GM23338 (cell line): ENCODE results near the gene UBALD1. TPM values are rescaled to one million over a fixed set of nuclear protein-coding genes. Genes with fewer than 3 reads are reported as not detected.

Source experiments
- ATAC-seq: fragments of 200-7000 bp; cut with Tn5 transposase; 3 replicates; pipeline ENCODE4 v1.9.1; 2020
- DNase-seq: peaks from one replicate; pipeline ENCODE4 v3.0.0-alpha.2; 2015; ENCODE audit warnings: low spot score
- H2AFZ ChIP-seq: fragments of 200-600 bp; sonication (generic); 2 replicates; pipeline ENCODE4 v1.8.0; 2016; ENCODE audit warnings: antibody characterized with exemption, mild to moderate bottlenecking, moderate library complexity
- H3F3A ChIP-seq: fragments of 200-600 bp; sonication (generic); replicated peaks from 2 replicates; pipeline ENCODE4 v1.8.0; 2017; ENCODE audit warnings: antibody characterized with exemption, mixed run types, low read depth
- H3K27ac ChIP-seq: fragments of 200-600 bp; sonication (generic); 2 replicates; pipeline ENCODE4 v1.6.1; 2016; ENCODE audit warnings: low read depth
- H3K27me3 ChIP-seq: fragments of 200-600 bp; sonication (generic); 2 replicates; pipeline ENCODE4 v1.8.0; 2016; ENCODE audit warnings: mild to moderate bottlenecking, mixed run types, moderate library complexity; ENCODE audit not compliant: insufficient read depth
- H3K36me3 ChIP-seq: fragments of 200-600 bp; sonication (generic); 2 replicates; pipeline ENCODE4 v1.8.0; 2016; ENCODE audit warnings: mild to moderate bottlenecking; ENCODE audit not compliant: insufficient read depth
- H3K4me1 ChIP-seq: fragments of 200-600 bp; sonication (generic); 2 replicates; pipeline ENCODE4 v1.8.0; 2016; ENCODE audit warnings: mild to moderate bottlenecking, moderate library complexity; ENCODE audit not compliant: insufficient read depth
- H3K4me2 ChIP-seq: fragments of 200-600 bp; sonication (generic); 2 replicates; pipeline ENCODE4 v1.7.1; 2017; ENCODE audit warnings: mixed run types
- H3K4me3 ChIP-seq: fragments of 200-600 bp; sonication (generic); 2 replicates; pipeline ENCODE4 v1.6.1; 2016; ENCODE audit warnings: mixed run types
- H3K79me2 ChIP-seq: fragments of 200-600 bp; sonication (generic); replicated peaks from 2 replicates; pipeline ENCODE4 v1.8.0; 2017; ENCODE audit warnings: mild to moderate bottlenecking; ENCODE audit not compliant: insufficient read depth
- H3K9me2 ChIP-seq: fragments of 200-600 bp; sonication (generic); 2 replicates; pipeline ENCODE4 v1.8.0; 2017; ENCODE audit not compliant: insufficient read depth
- H4K20me1 ChIP-seq: fragments of 200-600 bp; sonication (generic); replicated peaks from 2 replicates; pipeline ENCODE4 v1.8.0; 2017; ENCODE audit warnings: mild to moderate bottlenecking; ENCODE audit not compliant: insufficient read depth
- H3K27ac Mint-ChIP-seq: 2 replicates; pipeline ENCODE4 v1.8.0; 2020; ENCODE audit warnings: inconsistent platforms, mild to moderate bottlenecking, moderate library complexity, mixed read lengths
- H3K27me3 Mint-ChIP-seq: 3 replicates; pipeline ENCODE4 v1.8.0; 2022; ENCODE audit warnings: low read depth, mild to moderate bottlenecking, moderate library complexity, mixed read lengths, inconsistent platforms; ENCODE audit not compliant: insufficient read depth, poor library complexity
- H3K36me3 Mint-ChIP-seq: 3 replicates; pipeline ENCODE4 v1.8.0; 2021; ENCODE audit warnings: low read depth, mild to moderate bottlenecking, inconsistent platforms, moderate library complexity, mixed read lengths
- H3K4me1 Mint-ChIP-seq: 3 replicates; pipeline ENCODE4 v1.8.0; 2020; ENCODE audit warnings: mild to moderate bottlenecking, inconsistent platforms, mixed read lengths
- H3K4me3 Mint-ChIP-seq: 3 replicates; pipeline ENCODE4 v1.8.0; 2021; ENCODE audit warnings: moderate library complexity, mild to moderate bottlenecking, inconsistent platforms, mixed read lengths
- H3K9me3 Mint-ChIP-seq: 3 replicates; pipeline ENCODE4 v1.8.0; 2020; ENCODE audit warnings: moderate library complexity, mild to moderate bottlenecking, inconsistent platforms, mixed read lengths
- CREB1 ChIP-seq: fragments of 250-450 bp; sonication (Bioruptor Pico); IDR thresholded peaks from 2 replicates; pipeline ENCODE4 v1.5.0; 2020; ENCODE audit warnings: low read depth, mild to moderate bottlenecking, moderate library complexity
- CTCF ChIP-seq, 2 experiments: fragments of 200-600 bp in 1 of 2; sonication (generic) in 1 of 2; conservative IDR thresholded peaks; 2 replicates each; pipeline versions ENCODE4 v1.5.1 to v1.6.1; 2016 to 2017; ENCODE audit warnings: antibody characterized with exemption in 2 of 2, low read depth in 2 of 2, mild to moderate bottlenecking in 2 of 2, moderate library complexity in 1 of 2
- ETS1 ChIP-seq: IDR thresholded peaks from 2 replicates; pipeline ENCODE4 v1.6.1; 2016; ENCODE audit warnings: antibody characterized with exemption
- EZH2phosphoT487 ChIP-seq: fragments of 200-600 bp; sonication (generic); IDR thresholded peaks from one replicate; pipeline ENCODE4 v1.8.1; 2018; ENCODE audit warnings: antibody characterized with exemption; ENCODE audit not compliant: unreplicated experiment
- JUNB ChIP-seq: IDR thresholded peaks from one replicate; pipeline ENCODE4 v1.6.1; 2016; ENCODE audit warnings: antibody characterized with exemption; ENCODE audit not compliant: unreplicated experiment
- POLR2AphosphoS5 ChIP-seq: IDR thresholded peaks from 2 replicates; pipeline ENCODE4 v1.6.1; 2016; ENCODE audit warnings: antibody characterized with exemption, low read depth
- REST ChIP-seq: IDR thresholded peaks from one replicate; pipeline ENCODE4 v1.6.1; 2018; ENCODE audit warnings: antibody characterized with exemption; ENCODE audit not compliant: unreplicated experiment
- STAT1 ChIP-seq: IDR thresholded peaks from one replicate; pipeline ENCODE4 v1.6.1; 2016; ENCODE audit warnings: antibody characterized with exemption; ENCODE audit not compliant: unreplicated experiment
- ZNF114 ChIP-seq: fragments of 250-450 bp; sonication (Bioruptor Pico); IDR thresholded peaks from 2 replicates; pipeline ENCODE4 v1.5.0; 2020; ENCODE audit warnings: mild to moderate bottlenecking, moderate library complexity
- ZNF331 ChIP-seq: fragments of 250-450 bp; sonication (Bioruptor Pico); IDR thresholded peaks from 2 replicates; pipeline ENCODE4 v1.5.0; 2020; ENCODE audit warnings: low read depth, mild to moderate bottlenecking, moderate library complexity
- ZNF462 ChIP-seq: fragments of 250-450 bp; sonication (Bioruptor Pico); IDR thresholded peaks from 2 replicates; pipeline ENCODE4 v1.5.0; 2020; ENCODE audit warnings: mild to moderate bottlenecking, moderate library complexity
- polyA plus RNA-seq: library from polyadenylated mRNA; unstranded; fragments of >200 nt; fragmentation: Nextera tagmentation; extraction: Ambion mirVana; gene quantifications from 2 replicates; pipeline ENCODE4 v1.2.1, GENCODE V29; 2016
- total RNA-seq: library from RNA; depleted of rRNA; stranded (reverse); fragments of >200 nt; shearing (Covaris generic); gene quantifications from 2 replicates; pipeline ENCODE4 v1.2.3, GENCODE V29; 2014

The UBALD1 gene
- total and polyA plus RNA-seq, 2 experiments from 2014 or later = 20.7 to 32.8 TPM

GRCh38 chr16:4583906-4584305, 30.8 kb downstream of the UBALD1 start:
- H3K4me2 ChIP-seq = no peak overlapping the region
- H3K27ac Mint-ChIP-seq = no peak overlapping the region
- H3K27me3 Mint-ChIP-seq = peaks cover 4% of the 10 kb centered on the region
- DNase-seq = no peak
- no peaks in the 10 kb centered on the region for H3K36me3 ChIP-seq
- no peaks in the 10 kb centered on the region for H3K79me2 ChIP-seq
- no peaks in the 10 kb centered on the region for H3K4me1 ChIP-seq
- peaks cover 4% of the 10 kb centered on the region; the same call in 2 of the 3 replicates for H3K4me1 Mint-ChIP-seq
- H2AFZ ChIP-seq = no peak overlapping the region
- TF ChIP-seq ZNF114 (CRISPR knock-in tag) (no peak), POLR2AphosphoS5 (no peak), CTCF (conservative IDR thresholded peaks at IDR 0.05; ENCODE audit: low read depth in 2 of 2) (no peak), ETS1 (no peak), CREB1 (CRISPR knock-in tag) (no peak), EZH2phosphoT487 (no peak), ZNF331 (CRISPR knock-in tag) (no peak), JUNB (no peak), ZNF462 (no peak), REST (no peak), STAT1 (no peak)
- H3K27me3 ChIP-seq = no peaks in the 10 kb centered on the region
- H3K4me3 ChIP-seq = no peak overlapping the region
- peaks cover 15% of the 10 kb centered on the region for H3K9me3 Mint-ChIP-seq
- no peaks in the 10 kb centered on the region for H3K9me2 ChIP-seq
- no peak for ATAC-seq
- no peak overlapping the region for H3K27ac ChIP-seq
- no peak overlapping the region for H3K4me3 Mint-ChIP-seq
- no peaks in the 10 kb centered on the region for H4K20me1 ChIP-seq
- H3F3A ChIP-seq = no peaks in the 10 kb centered on the region; the same call in 1 of the 2 replicates
- H3K36me3 Mint-ChIP-seq = peaks cover 10% of the 10 kb centered on the region
